ENCODE results near the gene EML1.

EML1 gene

DNA sequence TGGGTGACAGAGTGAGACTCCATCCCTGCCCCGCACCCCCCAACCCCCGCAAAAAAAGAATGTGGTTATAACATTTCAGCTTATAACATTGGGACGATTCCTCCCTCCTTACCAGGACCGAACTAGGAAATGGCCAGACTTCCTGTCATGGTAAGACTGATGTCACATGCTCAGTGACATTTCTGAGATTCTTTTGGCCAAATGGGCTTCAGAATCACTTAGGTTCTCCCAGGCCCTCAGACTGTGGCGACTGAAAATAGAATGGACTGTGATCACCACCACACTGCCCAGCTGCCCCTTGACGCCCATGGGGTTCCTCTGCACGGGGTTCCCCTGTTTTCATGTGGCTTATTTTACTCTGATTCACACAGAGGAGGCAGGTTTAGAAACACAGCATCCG lies 157.0 kb downstream of the EML1 start:
- no peak for TF ChIP-seq CTCF (IDR thresholded peaks at IDR 0.05; ENCODE audit: low read depth, low read length)

DNA sequence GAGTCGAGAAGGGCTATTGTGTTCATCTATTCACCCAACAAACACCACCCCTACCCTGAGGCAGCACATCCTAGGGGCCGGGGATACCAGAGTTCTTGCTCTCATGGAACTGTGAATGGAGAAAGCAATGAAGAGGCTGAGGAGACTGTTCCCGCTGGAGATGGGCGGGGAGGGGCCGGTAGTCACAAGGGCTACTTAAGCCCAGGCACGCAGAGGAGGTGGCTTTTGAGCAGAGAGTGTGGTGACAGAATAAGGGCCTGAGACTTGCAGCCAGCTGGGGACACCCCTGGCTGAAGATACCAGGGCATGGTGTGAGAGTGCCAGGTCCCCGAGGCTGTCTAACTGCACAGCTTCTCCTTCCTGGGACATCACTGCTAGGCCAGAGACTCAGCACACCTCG lies 157.9 kb downstream of the EML1 start:
- TF ChIP-seq CTCF (IDR thresholded peaks at IDR 0.05; ENCODE audit: low read depth, low read length): no peak

More for the DNA sequence above, 157.0 kb downstream of the EML1 start:
- no peak overlapping the region for H3K4me3 ChIP-seq (ENCODE audit: low read depth, low read length)

GRCh38 chr14:99952039-99952438 lies 158.8 kb downstream of the EML1 start:
- no peak for TF ChIP-seq CTCF (IDR thresholded peaks at IDR 0.05; ENCODE audit: low read depth, low read length)

More for the DNA sequence above, 157.9 kb downstream of the EML1 start:
- no peak overlapping the region for H3K4me3 ChIP-seq (ENCODE audit: low read depth, low read length)

GRCh38 chr14:99952453-99952852 lies 159.2 kb downstream of the EML1 start:
- no peak overlapping the region for H3K4me3 ChIP-seq (ENCODE audit: low read depth, low read length)
- no peak for TF ChIP-seq CTCF (IDR thresholded peaks at IDR 0.05; ENCODE audit: low read depth, low read length)

More at GRCh38 chr14:99952039-99952438, 158.8 kb downstream of the EML1 start:
- no peak overlapping the region for H3K4me3 ChIP-seq (ENCODE audit: low read depth, low read length)

DNA sequence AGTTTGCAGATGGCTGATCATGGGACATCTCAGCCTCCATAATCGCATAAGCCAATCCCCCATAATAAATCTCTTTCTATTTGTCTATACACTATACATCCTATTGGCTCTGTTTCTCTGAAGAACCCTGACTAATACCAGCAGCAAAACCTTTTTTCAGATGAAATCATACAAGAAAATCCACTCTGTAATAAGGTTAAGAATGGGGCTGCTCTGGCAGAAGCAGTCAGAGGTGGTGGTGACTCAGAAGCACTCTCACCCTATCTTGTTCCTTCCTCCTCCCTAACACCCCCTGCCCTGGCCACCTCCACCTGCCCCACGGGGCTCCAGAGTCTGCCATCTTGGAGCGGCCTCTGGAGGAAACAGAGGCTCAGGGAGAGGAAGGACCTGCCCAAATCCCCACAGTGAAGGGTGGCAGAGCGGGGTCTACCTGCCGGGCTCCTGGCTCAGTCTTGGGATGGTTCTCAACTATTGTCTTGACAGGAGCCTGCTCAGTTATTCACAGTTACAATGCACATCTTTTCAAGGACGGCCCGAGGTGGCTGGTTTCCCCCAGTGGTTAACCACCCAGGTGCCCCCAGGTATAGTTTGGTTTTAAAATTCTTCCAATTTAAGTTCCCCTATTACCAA lies 162.7 kb downstream of the EML1 start:
- no peak overlapping the region for H3K4me3 ChIP-seq (ENCODE audit: low read depth, low read length)
- TF ChIP-seq CTCF (IDR thresholded peaks at IDR 0.05; ENCODE audit: low read depth, low read length): no peak

DNA sequence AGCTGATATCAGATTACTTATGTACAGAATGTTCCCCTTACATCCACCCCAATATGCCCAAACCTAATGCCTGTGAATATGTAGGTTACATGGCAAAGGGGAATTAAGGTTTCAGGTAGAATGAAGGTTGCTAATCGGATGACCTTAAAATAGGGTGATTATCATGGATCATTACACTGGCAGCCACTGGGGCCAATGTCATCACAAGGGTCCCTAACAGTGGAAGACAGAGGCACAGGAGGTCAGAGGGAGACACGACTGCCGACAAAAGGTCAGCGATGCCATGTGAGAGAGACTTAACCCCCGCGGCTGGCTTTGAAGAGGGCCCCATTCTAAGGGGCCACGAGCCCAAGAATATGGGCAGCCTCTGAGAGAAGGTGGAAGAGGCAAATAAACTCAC lies 165.2 kb downstream of the EML1 start:
- no peak overlapping the region for H3K4me3 ChIP-seq (ENCODE audit: low read depth, low read length)
- TF ChIP-seq CTCF (IDR thresholded peaks at IDR 0.05; ENCODE audit: low read depth, low read length): no peak

GRCh38 chr14:99961826-99962518 lies 168.8 kb downstream of the EML1 start:
- no peak overlapping the region for H3K4me3 ChIP-seq (ENCODE audit: low read depth, low read length)
- no peak for TF ChIP-seq CTCF (IDR thresholded peaks at IDR 0.05; ENCODE audit: low read depth, low read length)

Data from WI38 (cell line).